Activated CD4-positive, alpha-beta T cell treated with anti-CD3 and anti-CD28 coated beads, Interleukin-2, amount 10 ng/mL, durations not matched to agents 7 days and 5 days (primary cell): ENCODE measurements around the gene MVD. TPM values are rescaled to one million over a fixed set of nuclear protein-coding genes. Genes with fewer than 3 reads are reported as not detected.
A peak's percentile ranks its signal among the peaks of the same experiment; 100 is the strongest.

ENCODE experiments used
- CTCF ChIA-PET: fragments of 350-600 bp; sonication (Branson Sonifier 250); formaldehyde crosslinking; loops from one replicate; lab custom pipeline; 2021; ENCODE audit warnings: antibody characterized with exemption; lab: Charles Lee
- POLR2A ChIA-PET: fragments of 350-600 bp; sonication (Branson Sonifier 250); formaldehyde crosslinking; loops from one replicate; lab custom pipeline; 2021; ENCODE audit warnings: antibody characterized with exemption; lab: Charles Lee
- DNase-seq: peaks from one replicate; pipeline ENCODE4 v3.0.0-alpha.2; 2020
- H3K27ac Mint-ChIP-seq: one replicate; pipeline ENCODE4 v1.8.0; 2021; ENCODE audit warnings: mild to moderate bottlenecking, moderate library complexity, mixed read lengths
- H3K27me3 Mint-ChIP-seq: one replicate; pipeline ENCODE4 v1.8.0; 2021; ENCODE audit warnings: mixed read lengths
- H3K36me3 Mint-ChIP-seq: one replicate; pipeline ENCODE4 v1.8.0; 2021; ENCODE audit warnings: low read depth, mixed read lengths
- H3K4me1 Mint-ChIP-seq: one replicate; pipeline ENCODE4 v1.8.0; 2021; ENCODE audit warnings: mixed read lengths
- H3K4me3 Mint-ChIP-seq: one replicate; pipeline ENCODE4 v1.8.0; 2021; ENCODE audit warnings: mild to moderate bottlenecking, moderate library complexity, mixed read lengths
- H3K9me3 Mint-ChIP-seq: one replicate; pipeline ENCODE4 v1.8.0; 2021; ENCODE audit warnings: mixed read lengths
- total RNA-seq, 2 experiments: library from RNA; stranded (reverse); gene quantifications; one replicate each; pipeline ENCODE4 v1.2.3, GENCODE V29; 2021

Gene MVD
- total RNA-seq, 2 experiments from 2014 or later = 65.3 to 72.3 TPM

GRCh38 chr16:88649195-88649923 is 13.5 kb downstream of the MVD start:
- ChIA-PET CTCF (interaction anchor here (0.6 kb wide), 1 partner anchor 137 kb away, joined by 3 read pairs; no protein-coding TSS in a partner anchor), POLR2A (no interaction called here)
- H3K4me1 Mint-ChIP-seq = peaks cover 30% of the 10 kb centered on the region
- no peak for DNase-seq
- H3K27ac Mint-ChIP-seq = peak overlapping the region; percentile 62
- no peaks in the 10 kb centered on the region for H3K9me3 Mint-ChIP-seq
- peak overlapping the region; percentile 89 for H3K4me3 Mint-ChIP-seq
- peaks cover 16% of the 10 kb centered on the region for H3K36me3 Mint-ChIP-seq
- no peaks in the 10 kb centered on the region for H3K27me3 Mint-ChIP-seq

- CTCF ChIA-PET = interaction anchor here (0.7 to 0.9 kb wide), 2 partner anchors 9 to 15 kb away, joined by 3 read pairs; partner anchors contain the start of genes IL17C and MVD
- Mint-ChIP-seq H3K27me3 (no peaks in the 10 kb centered on the region), H3K27ac (no peak overlapping the region), H3K4me3 (no peak overlapping the region), H3K9me3 (no peaks in the 10 kb centered on the region), H3K36me3 (peaks cover 21% of the 10 kb centered on the region), H3K4me1 (peaks cover 32% of the 10 kb centered on the region)
- POLR2A ChIA-PET = no interaction called here
- DNase-seq = no peak
Measured at GRCh38 chr16:88647178-88648070, 15.5 kb downstream of the MVD start.

DNA sequence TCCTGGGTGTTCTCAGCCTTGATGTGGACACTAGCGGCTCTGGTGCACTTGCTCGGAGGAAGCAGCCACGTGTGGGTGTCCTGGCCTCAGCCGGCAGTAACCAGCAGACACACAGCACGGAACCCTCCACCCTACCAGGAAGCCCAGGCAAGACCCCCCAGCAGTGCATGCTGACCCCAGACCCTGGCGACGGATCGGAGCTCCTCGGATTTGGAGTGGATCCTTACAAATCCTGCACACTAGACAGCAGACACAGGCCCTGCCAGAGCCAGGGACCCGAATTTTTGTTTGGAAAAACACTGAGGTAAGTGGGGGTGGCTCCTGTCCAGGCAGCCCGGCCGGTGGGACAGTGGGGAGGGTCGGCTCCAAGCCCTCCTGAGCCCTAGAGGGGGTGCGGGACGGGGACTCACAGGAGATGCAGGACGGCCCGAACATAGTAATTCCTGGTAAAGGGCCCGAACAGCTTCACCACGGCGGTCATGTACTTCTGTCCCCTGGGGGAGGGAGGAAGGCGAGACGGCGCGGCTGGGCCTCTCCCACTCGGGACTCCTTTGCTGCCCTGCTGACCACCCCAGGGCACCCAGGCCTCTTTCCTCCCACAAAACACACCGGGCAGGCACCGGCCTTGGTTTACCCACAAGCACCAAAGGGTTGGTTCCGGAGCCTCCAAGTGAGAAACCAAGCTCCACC is 16.4 kb downstream of the MVD start:
- H3K4me1 Mint-ChIP-seq = peaks cover 24% of the 10 kb centered on the region
- no peak for DNase-seq
- no peak overlapping the region for H3K4me3 Mint-ChIP-seq
- no peaks in the 10 kb centered on the region for H3K9me3 Mint-ChIP-seq
- no peak overlapping the region for H3K27ac Mint-ChIP-seq
- no peaks in the 10 kb centered on the region for H3K27me3 Mint-ChIP-seq
- ChIA-PET CTCF (no interaction called here), POLR2A (no interaction called here)
- H3K36me3 Mint-ChIP-seq = peaks cover 29% of the 10 kb centered on the region

GRCh38 chr16:88645941-88646340 is 16.9 kb downstream of the MVD start:
- no peaks in the 10 kb centered on the region for H3K9me3 Mint-ChIP-seq
- no peak overlapping the region for H3K4me3 Mint-ChIP-seq
- POLR2A ChIA-PET = no interaction called here
- no peak for DNase-seq
- peaks cover 19% of the 10 kb centered on the region for H3K4me1 Mint-ChIP-seq
- peaks cover 29% of the 10 kb centered on the region for H3K36me3 Mint-ChIP-seq
- CTCF ChIA-PET = no interaction called here
- H3K27me3 Mint-ChIP-seq = peaks cover 5% of the 10 kb centered on the region
- H3K27ac Mint-ChIP-seq = no peak overlapping the region

DNA sequence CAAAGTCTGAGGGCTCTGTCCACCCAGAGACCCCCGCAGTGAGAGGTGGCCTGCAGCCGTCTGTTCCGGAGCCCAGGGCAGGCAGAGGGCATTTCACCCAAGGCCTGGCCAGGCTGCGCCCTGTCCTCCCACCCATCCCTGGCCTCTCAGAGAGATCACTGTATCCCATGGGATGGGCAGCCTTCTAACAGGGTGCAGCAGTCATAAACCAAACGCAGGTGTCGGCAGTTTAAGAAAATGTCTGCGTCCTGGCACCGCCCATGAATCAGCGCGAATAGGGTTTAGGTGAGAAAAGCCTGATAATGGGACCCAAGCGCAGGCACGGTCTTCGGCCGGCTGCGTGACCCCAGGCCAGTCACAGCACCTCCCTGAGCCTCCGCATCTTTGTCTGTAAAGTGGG is 17.4 kb downstream of the MVD start:
- CTCF ChIA-PET = no interaction called here
- no peaks in the 10 kb centered on the region for H3K9me3 Mint-ChIP-seq
- POLR2A ChIA-PET = no interaction called here
- peaks cover 29% of the 10 kb centered on the region for H3K36me3 Mint-ChIP-seq
- H3K4me1 Mint-ChIP-seq = peaks cover 19% of the 10 kb centered on the region
- DNase-seq = no peak
- H3K27ac Mint-ChIP-seq = no peak overlapping the region
- no peak overlapping the region for H3K4me3 Mint-ChIP-seq
- peaks cover 7% of the 10 kb centered on the region for H3K27me3 Mint-ChIP-seq

DNA sequence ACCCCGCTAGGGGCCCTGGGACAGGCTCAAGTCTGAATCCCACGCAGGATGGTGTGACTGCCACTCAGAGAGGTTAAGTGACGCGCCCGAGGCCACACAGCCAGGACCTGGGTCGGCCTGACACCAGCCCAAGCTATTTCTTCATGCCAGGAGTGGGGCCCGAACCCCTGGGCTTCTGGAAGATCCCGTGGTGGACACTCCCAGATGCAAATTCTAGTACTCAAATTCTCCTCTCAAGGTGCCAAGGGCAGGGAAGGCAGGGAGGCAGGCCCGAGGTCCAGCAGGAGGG is 19.3 kb downstream of the MVD start:
- Mint-ChIP-seq H3K27me3 (peaks cover 21% of the 10 kb centered on the region), H3K9me3 (no peaks in the 10 kb centered on the region), H3K27ac (no peak overlapping the region), H3K4me3 (no peak overlapping the region), H3K36me3 (peaks cover 23% of the 10 kb centered on the region), H3K4me1 (peaks cover 10% of the 10 kb centered on the region)
- no peak for DNase-seq
- ChIA-PET POLR2A (no interaction called here), CTCF (no interaction called here)

DNA sequence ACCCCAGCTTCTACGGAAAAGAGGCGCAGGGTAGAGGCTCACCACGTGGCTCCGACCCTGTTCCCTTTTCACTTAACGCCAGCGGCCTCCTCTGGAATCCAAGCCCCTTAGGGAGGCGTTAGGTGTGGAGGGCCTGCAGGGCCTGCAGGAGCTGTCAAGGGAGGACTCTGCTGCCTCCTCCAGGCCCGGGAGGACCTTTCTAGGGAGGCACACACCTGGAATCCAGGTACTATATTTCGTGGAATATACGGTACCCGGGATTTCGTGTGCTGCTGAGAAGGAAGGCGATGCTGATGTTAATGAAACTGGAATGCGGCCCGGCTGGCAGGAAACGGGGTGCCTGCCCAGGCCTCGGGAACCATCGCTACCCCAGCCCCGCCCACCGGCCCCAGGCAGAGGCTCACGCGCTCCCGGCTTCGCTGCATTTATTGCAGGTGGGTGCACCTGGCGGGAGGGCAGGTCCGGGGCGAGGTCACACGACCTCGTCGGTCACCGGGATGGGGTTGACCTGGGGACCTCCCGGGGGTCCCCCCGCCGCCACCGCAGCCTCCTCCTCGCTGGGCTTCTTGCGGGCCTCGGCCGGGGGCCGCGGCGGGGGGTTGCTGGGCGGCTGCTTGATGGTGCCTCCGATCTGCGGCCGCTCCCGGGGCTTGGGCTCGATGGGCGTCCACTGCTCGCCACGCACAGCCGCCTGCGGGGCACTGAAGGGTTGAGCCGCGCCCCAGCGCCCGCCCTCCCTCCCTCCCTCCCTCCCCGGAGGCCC is 19.8 kb downstream of the MVD start:
- ChIA-PET CTCF (interaction anchor here (1.1 kb wide), 1 partner anchor 14 kb away, joined by 3 read pairs; no protein-coding TSS in a partner anchor), POLR2A (no interaction called here)
- Mint-ChIP-seq H3K9me3 (no peaks in the 10 kb centered on the region), H3K36me3 (peaks cover 23% of the 10 kb centered on the region), H3K27me3 (peaks cover 21% of the 10 kb centered on the region), H3K4me1 (peaks cover 15% of the 10 kb centered on the region), H3K4me3 (no peak overlapping the region), H3K27ac (no peak overlapping the region)
- DNase-seq = no peak

GRCh38 chr16:88640498-88641247 is 22.2 kb downstream of the MVD start:
- DNase-seq = no peak
- CTCF ChIA-PET = no interaction called here
- POLR2A ChIA-PET = no interaction called here
- Mint-ChIP-seq H3K4me3 (no peak overlapping the region), H3K9me3 (no peaks in the 10 kb centered on the region), H3K27ac (no peak overlapping the region), H3K36me3 (peaks cover 20% of the 10 kb centered on the region), H3K27me3 (peaks cover 29% of the 10 kb centered on the region), H3K4me1 (peaks cover 29% of the 10 kb centered on the region)

DNA sequence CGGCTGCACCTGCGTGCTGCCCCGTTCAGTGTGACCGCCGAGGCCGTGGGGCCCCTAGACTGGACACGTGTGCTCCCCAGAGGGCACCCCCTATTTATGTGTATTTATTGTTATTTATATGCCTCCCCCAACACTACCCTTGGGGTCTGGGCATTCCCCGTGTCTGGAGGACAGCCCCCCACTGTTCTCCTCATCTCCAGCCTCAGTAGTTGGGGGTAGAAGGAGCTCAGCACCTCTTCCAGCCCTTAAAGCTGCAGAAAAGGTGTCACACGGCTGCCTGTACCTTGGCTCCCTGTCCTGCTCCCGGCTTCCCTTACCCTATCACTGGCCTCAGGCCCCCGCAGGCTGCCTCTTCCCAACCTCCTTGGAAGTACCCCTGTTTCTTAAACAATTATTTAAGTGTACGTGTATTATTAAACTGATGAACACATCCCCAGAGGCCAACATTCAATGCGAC is 22.8 kb downstream of the MVD start:
- Mint-ChIP-seq H3K27me3 (peaks cover 29% of the 10 kb centered on the region), H3K4me1 (peaks cover 29% of the 10 kb centered on the region), H3K9me3 (no peaks in the 10 kb centered on the region), H3K4me3 (no peak overlapping the region), H3K36me3 (peaks cover 17% of the 10 kb centered on the region), H3K27ac (peak overlapping the region; percentile 9)
- ChIA-PET POLR2A (no interaction called here), CTCF (no interaction called here)
- no peak for DNase-seq

DNA sequence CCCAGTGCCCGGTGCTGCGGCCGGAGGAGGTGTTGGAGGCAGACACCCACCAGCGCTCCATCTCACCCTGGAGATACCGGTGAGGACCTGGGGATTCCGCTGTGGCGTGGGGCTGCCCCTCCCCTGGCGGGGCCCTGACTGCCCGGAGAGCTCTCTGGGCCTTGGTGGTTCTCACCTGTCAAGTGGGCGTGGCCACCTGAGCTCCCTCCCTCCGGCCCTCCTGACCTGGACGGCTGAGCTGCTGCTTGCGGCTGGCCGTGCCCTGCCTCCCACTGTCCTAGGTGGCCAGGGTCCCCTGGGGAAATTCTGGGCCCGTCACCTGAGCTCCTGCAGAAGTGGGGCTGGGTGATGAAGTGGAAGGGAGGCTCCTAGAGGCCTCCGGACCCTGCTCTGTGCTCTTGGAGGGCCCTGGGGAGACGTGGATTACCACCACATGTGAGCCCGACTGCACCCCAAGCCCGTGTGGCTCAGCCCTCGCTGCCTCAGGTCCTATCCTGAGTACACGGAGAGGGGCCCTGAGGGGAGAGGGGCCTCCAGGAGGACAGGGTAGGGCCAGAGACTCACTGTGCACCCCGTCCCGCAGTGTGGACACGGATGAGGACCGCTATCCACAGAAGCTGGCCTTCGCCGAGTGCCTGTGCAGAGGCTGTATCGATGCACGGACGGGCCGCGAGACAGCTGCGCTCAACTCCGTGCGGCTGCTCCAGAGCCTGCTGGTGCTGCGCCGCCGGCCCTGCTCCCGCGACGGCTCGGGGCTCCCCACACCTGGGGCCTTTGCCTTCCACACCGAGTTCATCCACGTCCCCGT is 23.5 kb downstream of the MVD start:
- ChIA-PET POLR2A (interaction anchor here (0.5 kb wide), 1 partner anchor 553 kb away, joined by 3 read pairs; no protein-coding TSS in a partner anchor), CTCF (interaction anchor here (0.7 to 1.0 kb wide), 2 partner anchors 8 to 13 kb away, joined by 3 read pairs; no protein-coding TSS in a partner anchor)
- peaks cover 13% of the 10 kb centered on the region for H3K36me3 Mint-ChIP-seq
- no peak overlapping the region for H3K4me3 Mint-ChIP-seq
- H3K27me3 Mint-ChIP-seq = peaks cover 29% of the 10 kb centered on the region
- H3K27ac Mint-ChIP-seq = no peak overlapping the region
- no peaks in the 10 kb centered on the region for H3K9me3 Mint-ChIP-seq
- peaks cover 28% of the 10 kb centered on the region for H3K4me1 Mint-ChIP-seq
- DNase-seq = no peak
